Adrenal gland (tissue), 12 donors: ENCODE measurements around the gene MAGI1. TPM values are rescaled to one million over a fixed set of nuclear protein-coding genes. Genes with fewer than 3 reads are reported as not detected.

Source experiments
- DNase-seq, 7 donors: peaks; one replicate each; pipeline ENCODE4 v3.0.0-alpha.2; 2019 to 2020
- H3K27ac ChIP-seq, 5 donors: fragments of 200-600 bp; sonication (generic) in 4 of 5; 1 replicate in 3 of 5; 2 replicates in 2 of 5; pipeline versions ENCODE4 v1.5.1 to v1.8.0; 2016 to 2020; ENCODE audit warnings: mild to moderate bottlenecking in 1 of 5
- H3K27me3 ChIP-seq: fragments of 200-600 bp; 2 replicates; pipeline ENCODE4 v1.8.0; 2021
- H3K36me3 ChIP-seq, 2 donors: fragments of 200-600 bp; replicated peaks in 1 of 2; 1 replicate in 1 of 2; 2 replicates in 1 of 2; pipeline versions ENCODE4 v1.5.1 to v1.8.0; 2018 to 2022
- H3K4me1 ChIP-seq, 2 donors: fragments of 200-600 bp; replicated peaks in 1 of 2; 1 replicate in 1 of 2; 2 replicates in 1 of 2; pipeline versions ENCODE4 v1.5.1 to v1.8.0; 2018 to 2021
- H3K4me3 ChIP-seq, 4 donors: fragments of 200-600 bp; sonication (generic) in 3 of 4; one replicate each; pipeline ENCODE4 v1.5.1; 2016 to 2018
- H3K9me3 ChIP-seq, 3 donors: fragments of 200-600 bp; sonication (generic) in 1 of 3; replicated peaks in 1 of 3; 1 replicate in 2 of 3; 2 replicates in 1 of 3; pipeline versions ENCODE4 v1.5.1 to v1.8.0; 2016 to 2021
- CTCF ChIP-seq, 6 experiments: fragments of 450-650 bp in 4 of 6; fragments of 200-600 bp in 2 of 6; sonication (generic) in 1 of 6; IDR thresholded peaks; 1 replicate in 5 of 6; 2 replicates in 1 of 6; pipeline versions ENCODE4 v1.5.1 to v1.8.0; 2016 to 2021; ENCODE audit warnings: antibody characterized with exemption in 6 of 6, mild to moderate bottlenecking in 2 of 6, moderate library complexity in 1 of 6
- POLR2A ChIP-seq, 2 donors: fragments of 450-650 bp; IDR thresholded peaks; one replicate each; pipeline ENCODE4 v1.6.1; 2017; ENCODE audit warnings: antibody characterized with exemption in 2 of 2, mild to moderate bottlenecking in 2 of 2, moderate library complexity in 1 of 2
- WGBS, 4 donors: extraction: QIAGEN DNeasy Blood & Tissue Kit in 2 of 4; methylation state at CpG; one replicate each; pipeline versions ENCODE4 v1.1.5 to v1.1.7; 2013 to 2017; 5-methylcytosine and 5-hydroxymethylcytosine counted together
- intact Hi-C, 2 donors: fragments of 100-400 bp; cut with DNase I; formaldehyde crosslinking; loops; one replicate each; pipeline versions ENCODE4 v1.14.1 to v1.15.0; 2022 to 2023
- polyA plus RNA-seq, 3 donors: library from polyadenylated mRNA; stranded (reverse); fragments of 200-250 nt in 2 of 3; fragments of 350-450 nt in 1 of 3; fragmentation: Illumina TruSeq in 1 of 3; extraction: RNeasy Lipid Tissue Mini Kit (QIAGEN cat#74804) in 1 of 3; gene quantifications; one replicate each; pipeline ENCODE4 v1.2.3, GENCODE V29; 2013 to 2014
- total RNA-seq, 9 donors: library from RNA; depleted of rRNA in 4 of 9; stranded (reverse); fragments of >200 nt in 4 of 9; fragments of 120-200 nt in 1 of 9; fragmentation: NEBNext Ultra II Directional in 1 of 9; extraction: Animal tissue kit (Norgen Biotek cat#: 25700) in 1 of 9; gene quantifications; one replicate each; pipeline versions ENCODE4 v1.1.0 to v1.2.4, GENCODE V29; 2013 to 2023
- donor health status: healthy with polysubstance abuse.
- donor health status: Bipolar disorder and iron deficiency.
- donor health status: DM: yes; HTN: yes; CAD: no.
- donor health status: DM: no; HTN: no; CAD: no.
- donor health status: DM: no; HTN: no; CAD: no.
- donor health status: DM: yes; HTN: yes; CAD: no.

MAGI1 gene
- total and polyA plus RNA-seq, 12 donors: 4.8 to 31.6 (median 18.5) TPM

- no peaks in the 10 kb centered on the region for H3K9me3 ChIP-seq
- intact Hi-C loops: no loop called here
- H3K27me3 ChIP-seq: no peaks in the 10 kb centered on the region
- no peak for DNase-seq
- 55 to 69% (median 61%) methylated on average over 3 of the region's 3 CpGs for WGBS, 4 donors
- H3K4me3 ChIP-seq: no peak overlapping the region
- no peak for TF ChIP-seq POLR2A (IDR thresholded peaks at IDR 0.05)
- TF ChIP-seq CTCF (IDR thresholded peaks at IDR 0.05): no peak
- no peaks in the 10 kb centered on the region for H3K36me3 ChIP-seq
- H3K27ac ChIP-seq: no peak overlapping the region
- H3K4me1 ChIP-seq: peaks cover 0 to 9% of the 10 kb centered on the region in 2 donors
Measured at GRCh38 chr3:65604863-65605526, 433.7 kb downstream of the MAGI1 start.

- no peaks in the 10 kb centered on the region for H3K9me3 ChIP-seq
- H3K27ac ChIP-seq: no peak overlapping the region
- no peak for DNase-seq
- TF ChIP-seq POLR2A (IDR thresholded peaks at IDR 0.05) (no peak), CTCF (IDR thresholded peaks at IDR 0.05) (no peak)
- H3K4me1 ChIP-seq: peaks cover 0 to 9% of the 10 kb centered on the region in 2 donors
- intact Hi-C loops: no loop called here
- no peak overlapping the region for H3K4me3 ChIP-seq
- 87 to 93% (median 90%) methylated on average over 4 of the region's 4 CpGs for WGBS, 4 donors
- no peaks in the 10 kb centered on the region for H3K27me3 ChIP-seq
- H3K36me3 ChIP-seq: no peaks in the 10 kb centered on the region
Measured at GRCh38 chr3:65603631-65604030, 435.1 kb downstream of the MAGI1 start.

DNA sequence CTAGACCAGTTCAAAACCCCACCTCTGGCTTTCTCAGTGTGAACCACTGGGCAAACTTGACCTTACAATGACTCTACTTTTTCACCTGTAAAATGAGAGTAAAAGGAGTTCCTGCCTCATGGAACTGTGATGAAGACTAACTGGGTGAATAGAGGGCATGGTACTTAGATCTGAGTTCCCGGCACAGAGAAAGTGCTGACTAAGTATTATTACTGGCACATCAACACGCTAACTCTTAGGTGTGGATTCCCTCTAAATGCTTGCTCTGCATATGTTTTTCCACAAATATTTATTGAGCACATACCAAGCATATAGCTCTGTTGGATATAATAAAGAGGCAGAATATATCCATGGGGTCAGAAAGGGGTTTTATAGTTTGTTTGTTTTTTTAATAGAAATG lies 437.8 kb downstream of the MAGI1 start:
- no peak overlapping the region for H3K27ac ChIP-seq
- H3K36me3 ChIP-seq: no peaks in the 10 kb centered on the region
- no peaks in the 10 kb centered on the region for H3K9me3 ChIP-seq
- no peak for TF ChIP-seq CTCF (IDR thresholded peaks at IDR 0.05)
- H3K27me3 ChIP-seq: no peaks in the 10 kb centered on the region
- 81 to 100% (median 96%) methylated on average over 2 of the region's 2 CpGs for WGBS, 4 donors
- H3K4me1 ChIP-seq: peaks cover 0 to 8% of the 10 kb centered on the region in 2 donors
- DNase-seq: no peak
- intact Hi-C loops: no loop called here
- H3K4me3 ChIP-seq: no peak overlapping the region

DNA sequence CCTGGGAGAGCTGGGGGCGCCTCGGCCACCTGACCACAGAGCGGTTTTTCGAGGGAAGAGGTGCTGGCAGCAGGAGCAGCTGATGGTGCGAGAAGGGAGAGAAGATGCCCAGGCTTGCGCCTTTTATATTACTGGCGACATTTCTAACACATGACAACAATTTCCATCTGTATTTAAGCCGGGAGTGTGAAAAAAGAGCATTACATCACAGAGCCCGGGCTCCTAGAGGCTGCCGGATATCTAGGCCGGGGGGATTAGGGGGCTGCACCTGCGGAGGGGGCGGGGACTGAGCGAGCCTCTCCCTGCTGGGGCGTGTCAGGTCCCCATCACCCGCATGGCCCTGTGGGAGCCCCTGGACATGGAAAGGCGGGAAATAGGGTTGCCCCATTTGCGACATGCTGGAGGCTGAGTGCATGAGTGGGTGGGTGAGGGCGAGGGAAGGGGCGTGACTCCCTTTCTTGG lies 440.7 kb downstream of the MAGI1 start:
- Histone ChIP-seq H3K36me3 (no peaks in the 10 kb centered on the region), H3K27me3 (no peaks in the 10 kb centered on the region), H3K4me3 (peak overlapping the region in 1 of 4 donors; percentile 13), H3K9me3 (no peaks in the 10 kb centered on the region), H3K27ac (no peak overlapping the region), H3K4me1 (peaks cover 0 to 8% of the 10 kb centered on the region in 2 donors)
- no peak for DNase-seq
- intact Hi-C loops: no loop called here
- 39 to 49% (median 41%) methylated on average over 15 to 20 of the region's 20 CpGs for WGBS, 4 donors
- TF ChIP-seq CTCF (IDR thresholded peaks at IDR 0.05) (no peak), POLR2A (IDR thresholded peaks at IDR 0.05) (no peak)
